NOMO-1 treated with DMSO at 0.1 percent for 48 hours (cell line): ENCODE data around the gene CCDC102B.
A peak's percentile ranks its signal among the peaks of the same experiment; 100 is the strongest.
"Not testable (repeated sequence)": the region's sequence is repeated elsewhere in the genome, so short reads cannot be mapped to it uniquely, and the experiment has no call there.

Experiments used
- DNase-seq: peaks from one replicate; lab custom pipeline; 2025; ENCODE audit not compliant: unreplicated experiment; lab: John Stamatoyannopoulos, UW

CCDC102B gene

GRCh38 chr18:68826121-68826520 is 28.2 kb downstream of the CCDC102B start:
- DNase-seq: peak; percentile 19

GRCh38 chr18:68830256-68831045 is 32.6 kb downstream of the CCDC102B start:
- no peak for DNase-seq

GRCh38 chr18:68833756-68834155 is 35.9 kb downstream of the CCDC102B start:
- no peak for DNase-seq

- peak; percentile 83 for DNase-seq
Observed at GRCh38 chr18:68837665-68838451, 40.0 kb downstream of the CCDC102B start.

GRCh38 chr18:68839701-68840100 is 41.8 kb downstream of the CCDC102B start:
- DNase-seq: no peak

GRCh38 chr18:68840554-68841263 is 42.8 kb downstream of the CCDC102B start:
- peak; percentile 35 for DNase-seq

GRCh38 chr18:68841301-68841700 is 43.4 kb downstream of the CCDC102B start:
- no peak for DNase-seq

- peak; percentile 36 for DNase-seq
Observed at GRCh38 chr18:68842951-68843350, 45.1 kb downstream of the CCDC102B start.

- no peak for DNase-seq
Observed at GRCh38 chr18:68843473-68844089, 45.7 kb downstream of the CCDC102B start.

GRCh38 chr18:68847219-68847837 is 49.4 kb downstream of the CCDC102B start:
- DNase-seq: peak; percentile 37

GRCh38 chr18:68848242-68848641 is 50.4 kb downstream of the CCDC102B start:
- no peak for DNase-seq

- DNase-seq: no peak
Observed at GRCh38 chr18:68854786-68855391, 57.0 kb downstream of the CCDC102B start.

GRCh38 chr18:68855491-68855890 is 57.6 kb downstream of the CCDC102B start:
- no peak for DNase-seq

GRCh38 chr18:68861365-68861764 is 63.5 kb downstream of the CCDC102B start:
- no peak for DNase-seq

- DNase-seq: peak; percentile 58
Observed at GRCh38 chr18:68865021-68865420, 67.1 kb downstream of the CCDC102B start.

- DNase-seq: no peak
Observed at GRCh38 chr18:68865503-68865902, 67.6 kb downstream of the CCDC102B start.

- DNase-seq: no peak
Observed at GRCh38 chr18:68873003-68873402, 75.1 kb downstream of the CCDC102B start.

GRCh38 chr18:68874361-68874760 is 76.5 kb downstream of the CCDC102B start:
- no peak for DNase-seq

GRCh38 chr18:68879947-68880346 is 82.1 kb downstream of the CCDC102B start:
- not testable (repeated sequence) for DNase-seq

- no peak for DNase-seq
Observed at GRCh38 chr18:68887410-68887809, 89.5 kb downstream of the CCDC102B start.
